Endodermal cell (in vitro differentiated cells): ENCODE results near the gene FAM204A. TPM values are rescaled to one million over a fixed set of nuclear protein-coding genes. Genes with fewer than 3 reads are reported as not detected.

Experiments
- DNase-seq: peaks from one replicate; pipeline ENCODE4 v3.0.0-alpha.2; 2017
- H3K27ac ChIP-seq: 2 replicates; pipeline ENCODE4 v1.5.1; 2013; ENCODE audit warnings: mild to moderate bottlenecking, low read depth, low read length, moderate library complexity
- H3K27me3 ChIP-seq: 2 replicates; pipeline ENCODE4 v1.6.1; 2013; ENCODE audit warnings: mild to moderate bottlenecking, low read length, moderate library complexity; ENCODE audit not compliant: insufficient read depth, control insufficient read depth, poor library complexity, severe bottlenecking
- H3K36me3 ChIP-seq: 2 replicates; pipeline ENCODE4 v1.7.0; 2013; ENCODE audit warnings: mild to moderate bottlenecking, low read length, moderate library complexity; ENCODE audit not compliant: control insufficient read depth, insufficient read depth
- H3K4me1 ChIP-seq: one replicate; pipeline ENCODE4 v1.7.0; 2013; ENCODE audit warnings: low read length; ENCODE audit not compliant: control insufficient read depth, insufficient read depth
- H3K4me3 ChIP-seq: 2 replicates; pipeline ENCODE4 v1.5.1; 2013; ENCODE audit warnings: mild to moderate bottlenecking, low read length, moderate library complexity
- H3K9ac ChIP-seq: 2 replicates; pipeline ENCODE4 v1.6.1; 2013; ENCODE audit warnings: mild to moderate bottlenecking, low read length, moderate library complexity; ENCODE audit not compliant: poor library complexity, severe bottlenecking; ENCODE audit errors: extremely low read depth
- H3K9me3 ChIP-seq: 2 replicates; pipeline ENCODE4 v1.6.1; 2013; ENCODE audit warnings: mild to moderate bottlenecking, low read length, moderate library complexity; ENCODE audit not compliant: control insufficient read depth
- H3K27ac Mint-ChIP-seq: 2 replicates; pipeline ENCODE4 v1.8.0; 2020; ENCODE audit warnings: mixed read lengths
- H3K27me3 Mint-ChIP-seq: 2 replicates; pipeline ENCODE4 v1.8.0; 2021; ENCODE audit warnings: mild to moderate bottlenecking, mixed read lengths; ENCODE audit not compliant: insufficient read depth
- H3K36me3 Mint-ChIP-seq: 2 replicates; pipeline ENCODE4 v1.8.0; 2020; ENCODE audit warnings: low read depth, mixed read lengths
- H3K4me1 Mint-ChIP-seq: 2 replicates; pipeline ENCODE4 v1.8.0; 2020; ENCODE audit warnings: mixed read lengths
- H3K4me3 Mint-ChIP-seq: 2 replicates; pipeline ENCODE4 v1.8.0; 2020; ENCODE audit warnings: mild to moderate bottlenecking, moderate library complexity, mixed read lengths
- H3K9me3 Mint-ChIP-seq: 2 replicates; pipeline ENCODE4 v1.8.0; 2020; ENCODE audit warnings: mild to moderate bottlenecking, mixed read lengths
- CTCF ChIP-seq: fragments of 200-600 bp; sonication (generic); conservative IDR thresholded peaks from 2 replicates; pipeline ENCODE4 v1.5.0; 2021; ENCODE audit warnings: antibody characterized with exemption, mild to moderate bottlenecking
- WGBS, 2 experiments: methylation state at CpG; one replicate each; pipeline versions ENCODE4 v1.1.5 to v1.1.7; 2013; ENCODE audit warnings: missing lambda C conversion rate in 2 of 2, mixed read lengths in 1 of 2; ENCODE audit not compliant: insufficient coverage in 1 of 2, insufficient read length in 1 of 2; 5-methylcytosine and 5-hydroxymethylcytosine counted together
- total RNA-seq, 2 donors: library from RNA; stranded (reverse); fragmentation: NEBNext Ultra II Directional in 1 of 2; extraction: Animal tissue kit (Norgen Biotek cat#: 25700) in 1 of 2; gene quantifications; 2 replicates in 1 of 2; 3 replicates in 1 of 2; pipeline ENCODE4 v1.2.1, GENCODE V29; 2021

The FAM204A gene
- total RNA-seq, 2 donors from 2014 or later = 40.9 to 43.3 TPM

GRCh38 chr10:118277871-118278270 is 64.3 kb downstream of the FAM204A start:
- Mint-ChIP-seq H3K4me3 (no peak overlapping the region), H3K27me3 (peaks cover 41% of the 10 kb centered on the region), H3K9me3 (peaks cover 20% of the 10 kb centered on the region), H3K27ac (no peak overlapping the region), H3K4me1 (no peaks in the 10 kb centered on the region), H3K36me3 (no peaks in the 10 kb centered on the region)
- H3K4me1 ChIP-seq = no peaks in the 10 kb centered on the region
- WGBS, 2 experiments = 82 to 100% methylated on average over 1 to 2 of the region's 2 CpGs
- TF ChIP-seq CTCF = no peak
- H3K36me3 ChIP-seq = no peaks in the 10 kb centered on the region
- H3K27ac ChIP-seq = no peak overlapping the region
- DNase-seq = no peak
- no peak overlapping the region for H3K4me3 ChIP-seq
- H3K27me3 ChIP-seq = peaks cover 9% of the 10 kb centered on the region
- H3K9me3 ChIP-seq = peaks cover 5% of the 10 kb centered on the region
- H3K9ac ChIP-seq = no peak overlapping the region

- DNase-seq = no peak
- peaks cover 20% of the 10 kb centered on the region for H3K27me3 ChIP-seq
- Mint-ChIP-seq H3K27me3 (peaks cover 39% of the 10 kb centered on the region), H3K36me3 (no peaks in the 10 kb centered on the region), H3K4me1 (peaks cover 8% of the 10 kb centered on the region), H3K4me3 (no peak overlapping the region), H3K9me3 (peaks cover 20% of the 10 kb centered on the region), H3K27ac (no peak overlapping the region)
- H3K9ac ChIP-seq = no peak overlapping the region
- no peaks in the 10 kb centered on the region for H3K4me1 ChIP-seq
- WGBS, 2 experiments = 92 to 95% methylated on average over 2 of the region's 2 CpGs
- H3K4me3 ChIP-seq = no peak overlapping the region
- H3K27ac ChIP-seq = no peak overlapping the region
- no peaks in the 10 kb centered on the region for H3K36me3 ChIP-seq
- H3K9me3 ChIP-seq = peaks cover 5% of the 10 kb centered on the region
- TF ChIP-seq CTCF = no peak
Measured at GRCh38 chr10:118276727-118277126, 65.4 kb downstream of the FAM204A start.

- Histone ChIP-seq H3K9me3 (peaks cover 5% of the 10 kb centered on the region), H3K36me3 (no peaks in the 10 kb centered on the region), H3K4me1 (no peaks in the 10 kb centered on the region), H3K4me3 (no peak overlapping the region), H3K27me3 (peaks cover 23% of the 10 kb centered on the region), H3K27ac (no peak overlapping the region), H3K9ac (no peak overlapping the region)
- no peak overlapping the region for H3K27ac Mint-ChIP-seq
- no peak for TF ChIP-seq CTCF
- H3K36me3 Mint-ChIP-seq = no peaks in the 10 kb centered on the region
- H3K4me3 Mint-ChIP-seq = no peak overlapping the region
- peaks cover 20% of the 10 kb centered on the region for H3K9me3 Mint-ChIP-seq
- peaks cover 10% of the 10 kb centered on the region for H3K4me1 Mint-ChIP-seq
- no peak for DNase-seq
- H3K27me3 Mint-ChIP-seq = peaks cover 36% of the 10 kb centered on the region
Measured at GRCh38 chr10:118276204-118276603, 65.9 kb downstream of the FAM204A start.
